Astrocyte of the cerebellum (primary cell): ENCODE measurements around the gene HDAC4.

Source experiments
- DNase-seq: peaks from one replicate; pipeline ENCODE4 v3.0.0-alpha.2; 2011; ENCODE audit warnings: low read depth
- H3K4me3 ChIP-seq: 2 replicates; pipeline ENCODE4 v1.5.1; 2011; ENCODE audit warnings: mild to moderate bottlenecking, low read depth, low read length, moderate library complexity
- CTCF ChIP-seq: IDR thresholded peaks from 2 replicates; pipeline ENCODE4 v1.5.1; 2012; ENCODE audit warnings: low read length, low read depth, moderate library complexity, mild to moderate bottlenecking; ENCODE audit errors: missing control alignments
- in situ Hi-C: cut with HindIII; loops from 2 replicates; pipeline ENCODE4 v1.10.0; 2017; ENCODE audit warnings: low sequenced_read_pairs

Gene HDAC4

GRCh38 chr2:239017491-239018098 lies 383.2 kb downstream of the HDAC4 start:
- no peak overlapping the region for H3K4me3 ChIP-seq
- in situ Hi-C loops: no loop called here
- no peak for TF ChIP-seq CTCF
- no peak for DNase-seq

GRCh38 chr2:239015901-239016675 lies 384.7 kb downstream of the HDAC4 start:
- in situ Hi-C loops: no loop called here
- no peak for DNase-seq
- no peak overlapping the region for H3K4me3 ChIP-seq
- no peak for TF ChIP-seq CTCF

GRCh38 chr2:239015218-239015900 lies 385.5 kb downstream of the HDAC4 start:
- DNase-seq: no peak
- in situ Hi-C loops: no loop called here
- H3K4me3 ChIP-seq: no peak overlapping the region
- TF ChIP-seq CTCF: no peak

- H3K4me3 ChIP-seq: no peak overlapping the region
- in situ Hi-C loops: no loop called here
- DNase-seq: no peak
- TF ChIP-seq CTCF: no peak
Measured at GRCh38 chr2:239014458-239015217, 386.2 kb downstream of the HDAC4 start.

- H3K4me3 ChIP-seq: no peak overlapping the region
- in situ Hi-C loops: no loop called here
- DNase-seq: no peak
- TF ChIP-seq CTCF: no peak
Measured at GRCh38 chr2:239013678-239013976, 387.2 kb downstream of the HDAC4 start.

GRCh38 chr2:239012936-239013677 lies 387.7 kb downstream of the HDAC4 start:
- H3K4me3 ChIP-seq: no peak overlapping the region
- in situ Hi-C loops: no loop called here
- TF ChIP-seq CTCF: no peak
- no peak for DNase-seq
